DND-41 (cell line): ENCODE measurements around the gene RNF151.

Source experiments
- EZH2 ChIP-seq: IDR thresholded peaks from 3 replicates; pipeline ENCODE4 v1.6.1; 2012; ENCODE audit warnings: borderline replicate concordance, low read depth, mild to moderate bottlenecking, moderate library complexity, low read length, inconsistent platforms; ENCODE audit not compliant: severe bottlenecking
- TF ChIP-seq, protein P1 (sequence below): IDR thresholded peaks from 2 replicates; pipeline ENCODE4 v1.5.1; 2012; ENCODE audit warnings: borderline replicate concordance, low read length, moderate library complexity, mild to moderate bottlenecking; ENCODE audit not compliant: poor library complexity, severe bottlenecking; ENCODE audit errors: extremely low read depth

DNA sequence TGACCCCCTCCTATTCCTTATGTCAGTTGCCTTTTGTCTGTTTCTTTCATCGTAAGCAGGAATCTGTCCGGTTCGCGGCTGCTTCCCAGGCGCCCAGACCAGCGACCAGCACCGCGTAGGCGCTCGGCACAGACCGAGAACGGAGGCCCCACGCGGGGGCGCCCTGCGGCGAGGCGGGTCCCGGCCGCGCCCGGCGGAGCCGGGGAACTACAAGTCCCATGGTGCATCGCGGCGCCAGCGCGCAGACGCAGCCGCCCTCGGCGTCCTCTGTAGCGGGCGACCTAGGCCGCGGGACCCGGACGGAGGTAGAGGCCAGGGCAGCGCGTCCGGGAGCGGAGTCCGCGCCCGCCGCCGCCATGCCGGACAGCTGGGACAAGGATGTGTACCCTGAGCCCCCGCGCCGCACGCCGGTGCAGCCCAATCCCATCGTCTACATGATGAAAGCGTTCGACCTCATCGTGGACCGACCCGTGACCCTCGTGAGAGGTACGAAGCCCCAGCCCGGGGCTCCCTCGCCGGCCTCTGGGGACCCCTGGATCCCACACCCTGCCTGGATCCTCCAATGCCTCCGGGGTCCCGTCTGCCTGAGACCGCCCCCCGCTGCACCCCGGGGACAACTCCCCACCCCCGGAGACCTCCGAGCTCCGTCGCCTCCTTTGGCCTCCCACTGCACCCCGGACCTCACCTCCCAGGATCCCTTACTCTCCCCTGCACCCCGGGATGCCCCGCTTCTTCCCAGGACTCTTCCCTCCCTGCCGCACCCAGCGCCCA lies 7.2 kb upstream of the RNF151 start, which contains the start of gene NDUFB10:
- TF ChIP-seq, protein P1, sequence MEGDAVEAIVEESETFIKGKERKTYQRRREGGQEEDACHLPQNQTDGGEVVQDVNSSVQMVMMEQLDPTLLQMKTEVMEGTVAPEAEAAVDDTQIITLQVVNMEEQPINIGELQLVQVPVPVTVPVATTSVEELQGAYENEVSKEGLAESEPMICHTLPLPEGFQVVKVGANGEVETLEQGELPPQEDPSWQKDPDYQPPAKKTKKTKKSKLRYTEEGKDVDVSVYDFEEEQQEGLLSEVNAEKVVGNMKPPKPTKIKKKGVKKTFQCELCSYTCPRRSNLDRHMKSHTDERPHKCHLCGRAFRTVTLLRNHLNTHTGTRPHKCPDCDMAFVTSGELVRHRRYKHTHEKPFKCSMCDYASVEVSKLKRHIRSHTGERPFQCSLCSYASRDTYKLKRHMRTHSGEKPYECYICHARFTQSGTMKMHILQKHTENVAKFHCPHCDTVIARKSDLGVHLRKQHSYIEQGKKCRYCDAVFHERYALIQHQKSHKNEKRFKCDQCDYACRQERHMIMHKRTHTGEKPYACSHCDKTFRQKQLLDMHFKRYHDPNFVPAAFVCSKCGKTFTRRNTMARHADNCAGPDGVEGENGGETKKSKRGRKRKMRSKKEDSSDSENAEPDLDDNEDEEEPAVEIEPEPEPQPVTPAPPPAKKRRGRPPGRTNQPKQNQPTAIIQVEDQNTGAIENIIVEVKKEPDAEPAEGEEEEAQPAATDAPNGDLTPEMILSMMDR = peak; percentile 90
- no peak for TF ChIP-seq EZH2
